Measurements from ENCODE around the gene WNT8B. TPM values are rescaled to one million over a fixed set of nuclear protein-coding genes. Genes with fewer than 3 reads are reported as not detected.

WNT8B gene
- total RNA-seq, 1 donor from 2014 or later: not detected

- Mint-ChIP-seq H3K4me1 (ENCODE audit: low read depth, unreplicated experiment) (peaks cover 5% of the 10 kb centered on the region), H3K9me3 (ENCODE audit: unreplicated experiment) (peaks cover 2% of the 10 kb centered on the region), H3K4me3 (ENCODE audit: unreplicated experiment) (no peak overlapping the region), H3K27me3 (ENCODE audit: unreplicated experiment) (peaks cover 2% of the 10 kb centered on the region), H3K36me3 (ENCODE audit: unreplicated experiment) (peaks cover 8% of the 10 kb centered on the region), H3K27ac (ENCODE audit: unreplicated experiment) (no peak overlapping the region)
- TF ChIP-seq CTCF (IDR thresholded peaks at IDR 0.05; ENCODE audit: partially characterized antibody, unreplicated experiment): no peak
- no peak for DNase-seq
Measured at GRCh38 chr10:100505164-100505563, 42.4 kb downstream of the WNT8B start.

GRCh38 chr10:100506596-100507356, 44.0 kb downstream of the WNT8B start:
- peaks cover 2% of the 10 kb centered on the region for H3K27me3 Mint-ChIP-seq (ENCODE audit: unreplicated experiment)
- DNase-seq: no peak
- no peak for TF ChIP-seq CTCF (IDR thresholded peaks at IDR 0.05; ENCODE audit: partially characterized antibody, unreplicated experiment)
- peaks cover 5% of the 10 kb centered on the region for H3K4me1 Mint-ChIP-seq (ENCODE audit: low read depth, unreplicated experiment)
- no peak overlapping the region for H3K4me3 Mint-ChIP-seq (ENCODE audit: unreplicated experiment)
- no peak overlapping the region for H3K27ac Mint-ChIP-seq (ENCODE audit: unreplicated experiment)
- no peaks in the 10 kb centered on the region for H3K9me3 Mint-ChIP-seq (ENCODE audit: unreplicated experiment)
- peaks cover 2% of the 10 kb centered on the region for H3K36me3 Mint-ChIP-seq (ENCODE audit: unreplicated experiment)

- Mint-ChIP-seq H3K4me3 (ENCODE audit: unreplicated experiment) (no peak overlapping the region), H3K27ac (ENCODE audit: unreplicated experiment) (no peak overlapping the region), H3K27me3 (ENCODE audit: unreplicated experiment) (no peaks in the 10 kb centered on the region), H3K36me3 (ENCODE audit: unreplicated experiment) (no peaks in the 10 kb centered on the region), H3K4me1 (ENCODE audit: low read depth, unreplicated experiment) (peaks cover 5% of the 10 kb centered on the region), H3K9me3 (ENCODE audit: unreplicated experiment) (no peaks in the 10 kb centered on the region)
- no peak for TF ChIP-seq CTCF (IDR thresholded peaks at IDR 0.05; ENCODE audit: partially characterized antibody, unreplicated experiment)
- no peak for DNase-seq
Measured at GRCh38 chr10:100507357-100507732, 44.5 kb downstream of the WNT8B start.

GRCh38 chr10:100508266-100508665, 45.5 kb downstream of the WNT8B start:
- no peaks in the 10 kb centered on the region for H3K36me3 Mint-ChIP-seq (ENCODE audit: unreplicated experiment)
- H3K9me3 Mint-ChIP-seq (ENCODE audit: unreplicated experiment): no peaks in the 10 kb centered on the region
- no peaks in the 10 kb centered on the region for H3K27me3 Mint-ChIP-seq (ENCODE audit: unreplicated experiment)
- no peak overlapping the region for H3K4me3 Mint-ChIP-seq (ENCODE audit: unreplicated experiment)
- H3K27ac Mint-ChIP-seq (ENCODE audit: unreplicated experiment): no peak overlapping the region
- no peak for DNase-seq
- TF ChIP-seq CTCF (IDR thresholded peaks at IDR 0.05; ENCODE audit: partially characterized antibody, unreplicated experiment): no peak
- H3K4me1 Mint-ChIP-seq (ENCODE audit: low read depth, unreplicated experiment): peaks cover 5% of the 10 kb centered on the region

DNA sequence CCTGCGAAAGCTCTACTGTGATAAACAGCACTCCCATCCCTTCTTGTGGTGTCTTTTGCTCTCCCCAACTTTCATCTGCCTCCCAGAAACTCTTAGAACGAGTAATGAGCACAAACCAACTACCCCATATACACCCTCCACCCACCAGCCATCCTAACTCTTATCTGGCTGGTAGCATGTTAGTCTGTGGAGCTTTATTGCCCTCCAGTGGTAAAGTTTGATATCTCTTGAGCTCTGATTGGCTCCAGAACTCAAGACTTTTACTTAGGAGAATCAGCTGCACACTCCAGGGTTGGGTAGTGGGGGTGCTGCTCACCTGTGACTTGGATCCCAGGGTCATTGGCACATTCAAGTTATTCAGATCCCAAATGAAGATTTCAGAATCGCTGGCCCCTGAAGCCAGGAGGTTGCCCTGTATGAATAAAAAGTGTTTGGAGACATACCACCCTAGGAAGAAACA, 45.9 kb downstream of the WNT8B start:
- Mint-ChIP-seq H3K4me3 (ENCODE audit: unreplicated experiment) (no peak overlapping the region), H3K27me3 (ENCODE audit: unreplicated experiment) (no peaks in the 10 kb centered on the region), H3K4me1 (ENCODE audit: low read depth, unreplicated experiment) (peaks cover 5% of the 10 kb centered on the region), H3K9me3 (ENCODE audit: unreplicated experiment) (no peaks in the 10 kb centered on the region), H3K27ac (ENCODE audit: unreplicated experiment) (no peak overlapping the region), H3K36me3 (ENCODE audit: unreplicated experiment) (no peaks in the 10 kb centered on the region)
- TF ChIP-seq CTCF (IDR thresholded peaks at IDR 0.05; ENCODE audit: partially characterized antibody, unreplicated experiment): peak; percentile 63
- DNase-seq: no peak

Data from glutamatergic neuron (in vitro differentiated cells).